ENCODE results near the gene TBC1D5.
"Not testable (repeated sequence)": the region's sequence is repeated elsewhere in the genome, so short reads cannot be mapped to it uniquely, and the experiment has no call there.

TBC1D5 gene

DNA sequence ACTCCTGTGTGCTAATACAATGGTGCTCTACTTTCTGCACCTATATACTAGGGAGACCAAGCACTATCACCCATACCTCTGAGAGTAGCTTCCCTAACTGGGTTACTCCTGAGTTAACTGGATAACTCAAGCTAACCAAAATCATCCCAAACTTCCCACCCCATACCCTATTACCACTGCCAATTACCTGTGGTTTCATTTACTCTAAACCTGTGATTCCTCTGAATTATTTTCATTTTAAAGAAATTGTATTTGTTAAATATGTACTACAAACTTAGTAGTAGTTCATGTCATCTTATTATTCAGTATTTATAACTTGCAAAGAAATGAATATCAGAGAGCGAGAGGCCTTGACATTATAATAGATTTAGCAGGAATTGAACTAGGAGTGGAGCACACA is 340.5 kb downstream of the TBC1D5 start:
- no peak for DNase-seq (ENCODE audit: low spot score)

DNA sequence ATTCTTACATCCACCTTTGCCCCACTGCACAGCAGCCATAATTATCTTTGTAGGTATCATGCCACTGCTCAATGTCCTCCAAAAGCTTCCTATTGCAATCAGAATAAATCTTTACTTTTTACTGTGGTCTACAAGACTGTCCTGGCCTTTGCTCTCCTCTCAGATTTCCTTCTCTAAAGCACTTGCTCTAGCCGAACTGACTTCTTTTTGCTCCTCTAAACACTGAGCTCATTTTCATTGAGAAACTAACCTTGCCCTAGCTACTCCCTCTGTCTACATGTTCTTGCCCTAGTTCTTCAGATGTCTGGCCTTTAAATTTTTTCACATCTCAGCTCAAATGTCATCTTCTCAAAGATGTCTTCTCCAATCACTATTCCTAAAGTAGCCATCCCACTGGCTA is 342.8 kb downstream of the TBC1D5 start:
- no peak for DNase-seq (ENCODE audit: low spot score)

DNA sequence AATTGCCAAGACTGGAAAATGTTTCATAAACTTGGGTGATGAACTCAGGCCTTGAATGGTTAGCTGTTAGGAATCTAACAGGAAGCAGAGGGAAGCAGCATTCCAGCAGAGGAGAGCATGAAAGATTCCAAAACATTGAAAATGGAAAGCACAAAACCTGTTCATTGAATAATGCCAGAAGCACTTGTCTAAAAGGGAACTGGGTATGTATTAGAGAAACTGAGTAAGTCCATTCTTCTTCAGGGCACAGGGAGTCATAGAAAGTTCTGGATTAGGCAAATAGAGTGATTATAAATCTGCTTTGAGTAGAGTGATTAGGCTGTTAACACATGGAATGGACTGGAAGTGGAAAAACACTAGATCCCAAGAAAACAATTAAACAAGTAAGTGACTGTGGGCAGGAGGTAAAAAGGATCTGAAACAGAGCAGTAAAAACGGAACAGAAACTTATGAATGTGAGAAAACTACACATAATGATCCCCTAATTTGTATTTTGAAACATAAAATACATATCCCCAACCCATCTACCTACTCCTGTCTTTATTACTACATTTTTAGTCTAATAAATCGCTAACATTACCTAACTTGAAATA is 343.4 kb downstream of the TBC1D5 start:
- no peak for DNase-seq (ENCODE audit: low spot score)

DNA sequence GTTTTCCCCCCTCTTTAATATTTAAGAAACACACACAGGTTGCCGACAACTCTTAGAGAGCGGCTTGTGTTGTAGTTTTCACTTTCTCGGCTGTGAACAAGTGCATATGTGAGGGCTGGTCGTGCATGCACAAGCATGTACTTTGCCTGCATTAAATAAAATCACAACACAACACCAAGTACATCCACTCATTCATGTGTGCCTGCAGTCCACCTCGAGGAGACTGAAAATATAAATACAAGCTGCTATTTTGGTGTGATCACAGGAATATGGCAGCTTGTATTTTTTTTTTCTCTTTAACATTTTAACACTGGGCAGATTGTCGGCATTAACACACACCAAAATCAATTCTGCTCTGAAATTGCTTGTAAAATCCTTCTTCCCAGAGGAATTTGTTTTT is 346.4 kb downstream of the TBC1D5 start:
- no peak for DNase-seq (ENCODE audit: low spot score)

DNA sequence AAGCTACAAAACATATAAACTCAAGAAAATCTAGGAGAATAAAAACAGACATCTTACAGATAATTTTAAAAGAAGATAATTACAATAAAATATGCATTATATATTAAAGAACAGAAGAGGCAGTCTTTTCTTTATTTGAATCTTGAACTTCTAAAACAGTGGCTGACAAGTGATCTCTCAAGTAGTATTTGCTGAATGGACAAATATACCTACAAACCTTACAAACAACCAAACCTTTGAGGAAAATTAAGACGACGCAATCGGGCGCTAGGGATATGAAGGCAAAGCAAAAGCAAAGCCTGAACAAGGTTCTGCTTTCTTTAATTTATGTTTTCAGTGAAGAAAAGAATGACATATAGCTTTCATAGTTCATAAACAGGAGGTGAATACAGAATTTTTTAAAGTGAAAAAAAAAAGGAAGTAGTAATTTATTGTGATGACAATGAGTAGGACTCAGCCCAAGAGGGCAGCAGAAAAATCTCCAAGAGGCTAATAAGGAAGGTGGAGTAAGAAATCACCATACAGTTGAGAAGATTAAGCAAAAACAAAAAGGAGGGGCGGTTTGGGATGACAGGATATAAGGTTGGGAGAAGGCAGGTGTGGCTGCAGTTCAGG is 347.8 kb downstream of the TBC1D5 start:
- no peak for DNase-seq (ENCODE audit: low spot score)

DNA sequence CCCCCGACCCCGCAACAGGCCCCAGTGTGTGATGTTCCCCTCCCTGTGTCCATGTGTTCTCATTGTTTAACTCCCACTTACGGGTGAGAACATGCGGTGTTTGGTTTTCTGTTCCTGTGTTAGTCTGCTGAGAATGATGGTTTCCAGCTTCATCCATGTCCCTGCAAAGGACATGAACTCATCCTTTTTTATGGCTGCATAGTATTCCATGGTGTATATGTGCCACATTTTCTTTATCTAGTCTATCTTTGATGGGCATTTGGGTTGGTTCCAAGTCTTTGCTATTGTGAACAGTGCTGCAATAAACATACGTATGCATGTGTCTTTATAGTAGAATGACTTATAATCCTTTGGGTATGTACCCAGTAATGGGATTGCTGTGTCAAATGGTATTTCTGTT is 349.9 kb downstream of the TBC1D5 start:
- not testable (repeated sequence) for DNase-seq (ENCODE audit: low spot score)

DNA sequence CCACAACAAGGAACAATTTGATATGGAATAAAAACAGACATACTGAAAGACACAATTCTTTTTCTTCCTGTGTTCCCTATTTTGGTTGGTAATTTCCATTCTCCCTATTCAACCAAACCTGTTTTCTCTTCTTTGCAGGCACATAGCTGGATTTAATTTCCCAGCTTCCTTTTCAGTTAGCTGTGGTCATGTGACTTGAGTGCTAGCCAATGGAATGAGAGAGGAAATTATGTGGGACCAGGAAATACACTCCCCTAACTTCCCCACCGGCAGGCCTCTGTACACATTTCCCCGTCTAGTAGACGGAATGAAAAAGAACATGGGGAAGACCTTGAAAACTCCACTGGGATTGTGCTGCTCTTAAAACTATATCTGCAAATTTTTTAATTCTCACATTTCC is 351.6 kb downstream of the TBC1D5 start:
- no peak for DNase-seq (ENCODE audit: low spot score)

DNA sequence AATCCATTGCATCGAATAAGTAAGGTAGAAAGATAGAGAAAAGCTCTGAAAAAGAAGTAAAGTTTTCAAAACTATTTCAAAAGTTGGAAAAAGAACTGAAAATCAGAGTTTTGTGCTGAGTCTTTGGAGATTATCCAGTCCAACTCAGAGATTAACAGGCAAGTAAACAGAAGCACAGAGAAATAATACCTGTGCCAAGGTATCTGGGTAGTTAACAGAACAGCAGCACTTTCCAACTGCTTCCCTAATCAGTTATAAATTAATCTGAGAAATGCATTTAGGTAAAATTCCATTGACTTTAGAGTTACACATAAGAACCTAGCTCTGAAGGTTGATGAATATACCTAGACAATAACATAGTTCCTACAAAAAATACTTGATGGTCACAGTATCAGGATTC is 355.3 kb downstream of the TBC1D5 start:
- DNase-seq (ENCODE audit: low spot score): no peak

DNA sequence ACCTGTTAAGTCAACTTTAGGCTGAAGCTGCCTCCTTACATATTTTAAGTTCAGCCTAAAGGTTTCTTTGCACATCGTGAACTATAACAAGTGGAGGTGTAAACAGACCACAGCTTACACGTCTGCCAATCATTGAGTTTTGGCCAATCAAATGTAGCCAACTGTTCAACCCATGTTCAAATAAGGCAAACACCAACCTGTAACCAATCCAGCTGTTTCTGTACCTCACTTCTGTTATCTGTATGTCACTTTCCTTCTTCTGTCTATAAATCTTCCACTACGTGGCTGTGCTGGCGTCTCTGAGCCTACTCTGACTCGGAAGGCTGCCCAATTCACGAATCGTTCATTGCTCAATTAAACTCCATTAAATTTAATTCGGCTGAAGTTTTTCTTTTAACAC is 356.0 kb downstream of the TBC1D5 start:
- no peak for DNase-seq (ENCODE audit: low spot score)

DNA sequence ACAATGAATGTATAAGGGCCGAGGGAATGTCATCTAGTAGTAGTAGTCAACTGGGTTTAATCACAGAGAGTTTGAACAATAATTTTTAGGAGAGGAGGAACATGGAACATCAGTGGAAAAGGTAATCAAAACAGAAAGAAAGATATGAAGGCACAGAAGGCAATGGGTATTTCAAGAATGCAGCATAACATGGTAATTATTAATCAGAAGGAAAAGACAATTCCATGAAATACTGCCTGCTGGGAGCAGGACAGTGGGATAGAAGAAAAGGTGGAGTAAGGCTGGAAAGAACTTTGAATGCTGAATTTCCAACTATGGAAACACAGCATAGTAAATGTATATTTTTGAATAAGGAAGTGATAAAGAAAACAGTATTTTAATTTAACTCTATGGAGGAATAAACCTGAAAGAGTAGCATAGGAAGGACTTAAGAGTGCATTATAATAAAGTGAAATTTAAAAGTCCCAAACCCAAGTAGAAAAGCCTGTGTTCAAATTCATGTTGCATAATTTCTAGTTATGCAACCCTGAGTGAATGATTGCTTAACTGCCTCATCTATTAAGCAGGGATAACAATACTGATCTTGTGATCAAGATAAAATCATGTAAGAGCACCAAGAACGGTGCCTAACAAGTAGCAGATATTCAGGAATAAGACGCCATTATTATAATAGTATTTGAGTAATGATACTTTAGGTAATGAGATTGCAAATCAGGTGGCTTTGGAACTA is 357.7 kb downstream of the TBC1D5 start:
- DNase-seq (ENCODE audit: low spot score): no peak

DNA sequence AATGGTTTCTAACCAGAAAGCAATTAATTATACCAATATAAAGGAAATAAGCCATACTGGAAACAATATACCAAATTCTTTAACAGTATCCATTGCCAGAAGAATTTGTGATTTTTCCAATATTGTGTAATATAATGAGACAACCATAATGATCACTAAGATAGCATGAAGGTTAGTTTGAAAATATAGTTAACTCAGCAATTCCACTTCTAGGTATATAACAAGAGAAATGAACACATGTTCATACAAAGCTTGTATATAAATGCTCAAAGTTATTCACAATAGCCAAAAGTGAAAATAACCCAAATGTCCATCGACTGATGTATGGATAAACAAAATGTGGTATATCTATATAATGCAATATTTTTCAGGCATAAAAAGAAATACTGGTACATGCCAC is 369.1 kb downstream of the TBC1D5 start:
- no peak for DNase-seq (ENCODE audit: low spot score)

DNA sequence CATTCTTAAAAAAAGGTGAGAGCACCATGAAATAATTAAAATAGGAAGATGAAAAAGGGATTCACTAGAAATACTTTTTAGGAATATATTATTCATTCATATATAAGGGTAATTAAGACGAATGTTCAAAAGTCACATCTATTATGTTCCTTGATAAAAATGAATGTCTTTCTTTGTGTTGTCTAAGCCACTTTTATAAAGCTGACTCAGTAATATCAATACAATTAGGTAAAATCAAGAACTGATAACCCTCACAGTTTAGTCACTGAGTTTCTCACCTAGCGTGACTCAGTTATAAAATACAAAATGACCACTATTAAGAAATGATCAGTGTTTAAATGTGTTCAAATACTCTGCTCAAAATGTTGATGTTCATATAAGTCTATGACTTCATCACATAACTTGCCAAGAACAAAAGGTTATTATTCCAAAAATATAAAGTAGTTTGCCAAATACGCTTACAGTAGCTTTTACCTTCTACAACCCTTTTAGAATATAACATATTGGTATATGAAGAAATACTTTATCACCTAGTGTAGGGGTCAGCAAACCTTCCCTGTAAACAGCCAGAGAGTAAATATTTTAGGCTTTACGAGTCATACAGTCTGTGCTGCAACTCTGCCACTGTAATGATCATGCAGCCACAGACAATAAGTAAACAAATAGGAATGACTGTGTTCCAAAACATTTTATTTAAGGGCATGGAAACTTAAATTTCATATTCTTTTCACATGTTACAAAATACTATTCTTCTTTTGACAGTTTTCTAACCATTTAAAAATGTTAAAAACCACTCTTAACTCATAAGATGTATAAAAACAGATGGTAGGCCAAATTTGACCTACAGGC is 369.8 kb downstream of the TBC1D5 start:
- DNase-seq (ENCODE audit: low spot score): no peak

DNA sequence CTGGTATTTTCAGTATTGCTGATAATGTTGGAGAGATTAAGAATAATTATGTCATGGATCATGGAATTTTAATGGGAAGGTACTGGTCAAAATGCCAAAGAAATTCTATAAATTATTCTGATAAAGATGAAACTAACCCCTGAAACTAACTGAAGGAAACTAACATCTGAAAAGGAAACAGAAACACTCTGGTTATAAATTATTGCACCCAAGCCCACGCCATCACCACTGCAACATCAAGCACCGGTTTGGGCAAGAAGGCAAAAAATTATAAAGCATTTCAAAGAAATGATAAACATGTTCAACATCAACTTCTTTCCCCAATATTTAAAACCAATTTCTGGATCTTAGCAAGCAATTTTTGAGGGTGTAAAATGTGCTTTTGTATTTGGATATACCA is 372.5 kb downstream of the TBC1D5 start:
- DNase-seq (ENCODE audit: low spot score): no peak

DNA sequence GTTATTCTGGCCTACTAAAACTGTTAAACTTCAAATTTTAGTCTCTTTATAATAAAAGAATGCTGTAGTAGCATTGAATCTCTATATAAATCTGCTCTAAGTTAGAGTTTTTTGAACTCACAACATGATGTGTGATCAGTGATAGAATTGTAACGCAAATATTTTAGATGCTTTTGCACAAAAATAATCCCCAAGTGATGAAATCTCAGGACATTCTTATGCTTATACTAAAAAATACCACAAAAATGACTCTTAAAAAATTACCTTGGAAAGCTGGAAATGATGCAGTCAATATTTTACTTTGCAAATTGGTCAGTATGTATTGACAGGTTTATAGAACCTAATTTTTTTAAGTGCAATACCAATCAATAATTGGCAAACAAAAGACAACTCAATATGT is 375.3 kb downstream of the TBC1D5 start:
- DNase-seq (ENCODE audit: low spot score): no peak

DNA sequence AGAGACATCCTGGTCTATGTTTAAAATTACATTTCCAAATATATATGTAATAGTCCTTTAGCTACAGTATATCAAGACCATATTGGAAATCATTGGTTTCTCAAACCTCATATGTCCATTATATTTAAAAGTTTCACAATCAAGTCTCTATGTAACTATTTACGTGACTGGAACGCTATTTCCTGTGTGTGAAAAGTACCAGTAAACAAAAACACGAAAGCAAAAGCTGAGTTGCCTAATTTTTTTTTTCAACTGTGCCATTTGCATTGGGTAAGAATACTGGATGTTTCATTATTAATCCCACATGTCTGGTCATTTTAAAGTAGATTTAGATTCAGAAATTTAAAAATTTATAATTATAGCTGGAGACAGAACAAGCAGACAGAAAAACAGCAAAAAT is 381.4 kb downstream of the TBC1D5 start:
- DNase-seq (ENCODE audit: low spot score): no peak

DNA sequence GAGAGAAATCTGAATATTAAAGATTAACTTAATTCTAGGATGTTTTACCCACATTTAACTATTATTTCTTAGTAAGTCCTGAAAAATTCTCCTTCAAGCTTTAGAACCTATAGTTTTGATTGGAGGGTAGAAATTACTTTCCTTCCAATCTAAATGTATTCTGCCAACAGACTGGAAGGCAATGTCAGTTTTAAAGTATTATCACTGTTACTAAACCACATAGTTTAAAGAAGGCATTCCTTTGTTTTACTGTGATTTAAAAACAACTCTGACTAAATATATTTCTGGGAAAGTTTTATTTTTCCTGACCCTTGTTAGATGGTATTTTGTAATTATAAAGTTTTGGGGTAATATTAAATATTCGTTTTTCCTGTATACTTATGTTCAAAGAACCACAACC is 382.5 kb downstream of the TBC1D5 start:
- no peak for DNase-seq (ENCODE audit: low spot score)

DNA sequence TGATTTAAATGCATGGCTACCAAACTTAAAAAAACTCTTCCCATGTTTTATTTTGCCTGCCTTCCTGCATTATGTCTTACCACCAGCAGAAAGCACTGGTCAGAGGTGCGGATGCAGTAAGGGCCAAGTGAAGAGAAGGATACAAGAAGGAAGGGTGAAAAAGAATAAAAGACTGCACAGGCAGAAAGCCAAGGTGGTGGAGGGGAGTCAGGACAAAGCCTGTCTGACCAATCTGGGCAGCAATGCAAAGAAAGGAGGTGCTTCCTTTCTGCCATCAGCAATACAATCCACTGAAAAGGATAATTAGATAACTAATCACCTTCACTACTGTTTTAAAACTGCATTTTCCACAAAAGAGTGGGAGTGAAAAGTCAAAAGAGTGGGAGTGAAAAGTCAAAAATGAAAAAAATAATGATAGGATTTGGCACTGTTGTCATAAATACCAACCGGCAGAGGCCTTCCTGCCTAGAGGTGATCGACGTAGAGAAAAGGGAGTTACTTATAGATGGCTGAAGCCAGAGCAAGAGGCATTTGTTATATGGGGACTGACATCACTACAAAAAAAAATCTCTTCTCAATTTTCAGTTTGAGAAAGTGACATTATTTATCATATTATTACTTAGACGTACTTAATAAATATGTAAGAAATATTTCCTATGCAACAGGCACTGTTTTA is 385.3 kb downstream of the TBC1D5 start:
- no peak for DNase-seq (ENCODE audit: low spot score)

DNA sequence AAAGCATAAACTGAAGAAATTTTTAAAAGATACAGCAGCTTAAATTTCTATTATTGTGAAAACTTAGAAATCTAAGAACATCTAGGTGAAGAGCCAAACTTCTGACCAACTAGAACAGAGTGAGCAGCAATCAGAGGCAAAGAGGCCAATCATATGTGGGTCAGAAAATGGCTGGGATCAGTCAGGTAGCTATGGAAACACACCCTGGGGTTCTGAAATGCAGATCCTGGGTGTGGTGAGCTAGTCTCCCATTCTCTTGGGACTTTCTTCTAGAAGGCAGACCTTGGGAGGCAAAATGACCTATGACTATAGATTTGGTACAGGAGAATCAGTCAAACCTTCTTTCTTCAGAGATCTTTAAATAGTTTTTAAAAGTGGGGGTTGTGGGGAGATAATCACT is 385.8 kb downstream of the TBC1D5 start:
- DNase-seq (ENCODE audit: low spot score): no peak

DNA sequence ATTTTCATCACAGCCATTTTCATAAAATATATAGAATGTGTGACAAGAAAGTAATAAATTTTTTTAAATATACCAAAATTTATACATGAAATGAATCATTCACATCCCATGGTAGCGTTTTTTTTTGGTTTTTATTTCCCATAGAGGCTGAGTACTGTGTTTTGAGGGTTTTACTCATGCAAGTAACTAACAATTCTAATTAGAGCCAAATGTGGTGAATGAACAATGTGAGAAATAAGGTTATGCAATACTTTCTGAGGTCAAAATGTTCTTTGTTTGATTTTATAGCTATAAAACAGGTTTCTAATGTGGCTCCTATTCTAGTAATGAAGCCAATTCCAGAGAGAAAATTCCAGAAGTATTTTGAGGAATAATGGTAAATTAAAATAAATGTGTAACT is 386.8 kb downstream of the TBC1D5 start:
- no peak for DNase-seq (ENCODE audit: low spot score)

DNA sequence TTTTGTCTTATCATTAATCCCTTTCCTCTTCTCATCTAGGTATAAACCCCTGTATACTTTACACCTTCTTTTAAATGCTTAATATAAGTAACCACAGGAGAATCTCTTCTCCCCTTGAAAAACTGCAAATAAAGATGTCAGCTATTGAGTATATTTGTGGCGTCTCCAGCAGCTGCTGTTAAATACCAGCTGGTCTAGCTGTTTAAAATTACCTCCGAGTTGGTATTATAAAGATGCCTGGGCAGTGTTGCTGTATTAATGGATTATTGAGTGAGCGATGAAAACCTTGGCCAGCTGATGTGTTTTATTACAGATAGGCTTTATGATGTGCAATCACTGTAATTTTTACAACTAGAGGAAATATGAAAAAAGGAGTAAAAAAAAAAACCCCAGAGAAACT is 388.1 kb downstream of the TBC1D5 start:
- no peak for DNase-seq (ENCODE audit: low spot score)

DNA sequence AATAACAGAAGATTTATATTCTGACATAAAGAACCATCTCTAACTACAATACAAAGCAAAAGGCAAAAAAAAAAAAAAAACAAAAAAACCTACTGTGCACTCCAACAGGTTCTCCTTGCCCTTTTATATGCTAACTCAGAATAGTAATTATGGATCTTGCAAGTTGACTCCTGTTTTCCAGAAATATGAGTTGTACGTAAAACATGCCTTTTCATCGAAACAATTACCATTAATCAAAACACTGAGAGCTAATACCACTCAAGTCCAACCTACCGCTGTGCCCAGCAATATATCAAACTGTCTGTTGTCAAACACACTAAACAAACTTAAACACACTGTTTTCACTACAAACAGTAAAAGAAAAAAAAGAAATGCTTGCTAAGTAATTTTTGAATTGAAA is 389.8 kb downstream of the TBC1D5 start:
- no peak for DNase-seq (ENCODE audit: low spot score)

DNA sequence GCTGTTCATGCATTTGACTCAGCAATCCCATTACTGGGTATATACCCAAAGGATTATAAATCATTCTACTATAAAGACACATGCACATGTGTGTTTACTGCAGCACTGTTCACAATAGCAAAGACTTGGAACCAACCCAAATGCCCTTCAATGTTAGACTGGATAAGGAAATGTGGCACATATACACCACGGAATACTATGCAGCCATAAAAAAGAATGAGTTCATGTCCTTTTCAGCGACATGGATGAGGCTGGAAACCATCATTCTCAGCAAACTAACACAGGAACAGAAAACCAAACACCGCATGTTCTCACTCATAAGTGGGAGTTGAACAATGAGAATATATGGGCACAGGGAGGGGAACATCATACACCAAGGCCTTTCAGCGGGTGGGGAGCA is 391.2 kb downstream of the TBC1D5 start:
- not testable (repeated sequence) for DNase-seq (ENCODE audit: low spot score)

Data from globus pallidus (tissue), 1 donor.